NK-92 (cell line): ENCODE measurements around the gene FAM81B.

ENCODE experiments used
- DNase-seq: peaks from one replicate; lab custom pipeline; 2025; ENCODE audit not compliant: unreplicated experiment; lab: John Stamatoyannopoulos, UW

The FAM81B gene

GRCh38 chr5:95398989-95399388 lies 7.8 kb downstream of the FAM81B start:
- DNase-seq = no peak

- DNase-seq = no peak
These were observed 10.5 kb downstream of the FAM81B start for GRCh38 chr5:95401626-95402025.

- DNase-seq = no peak
These were observed 12.8 kb downstream of the FAM81B start for GRCh38 chr5:95403996-95404395.

DNA sequence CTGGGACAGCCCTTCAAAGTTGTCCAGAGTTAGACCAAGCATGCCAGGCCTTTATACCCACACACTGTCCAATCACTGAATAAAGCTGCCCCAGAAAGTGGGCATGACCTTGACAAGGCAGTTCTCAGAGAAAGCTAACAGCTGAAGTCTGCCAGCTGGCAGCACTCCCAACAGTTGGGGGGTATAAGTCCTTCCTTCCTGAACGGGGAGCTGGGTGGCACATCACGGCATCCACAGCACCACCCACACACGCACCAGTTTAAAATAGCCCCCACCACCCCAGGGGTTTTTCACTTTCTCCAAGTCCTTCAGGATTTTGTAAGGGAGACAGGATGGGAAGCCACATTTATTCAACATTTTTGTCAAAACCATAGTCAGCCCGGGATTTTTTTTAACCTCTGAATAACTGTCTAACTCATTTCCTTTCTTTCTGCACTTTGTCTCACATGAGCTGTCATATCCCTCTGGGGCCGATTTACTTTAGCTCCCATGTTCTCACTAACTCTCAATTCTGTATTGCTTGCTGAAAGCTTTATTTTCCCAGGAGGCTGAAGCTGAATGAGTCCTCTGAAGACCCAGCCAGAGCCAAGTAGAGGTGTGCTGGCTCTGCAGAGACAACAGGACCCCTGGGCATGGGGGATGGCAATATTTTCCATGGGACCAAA lies 15.4 kb downstream of the FAM81B start:
- no peak for DNase-seq

DNA sequence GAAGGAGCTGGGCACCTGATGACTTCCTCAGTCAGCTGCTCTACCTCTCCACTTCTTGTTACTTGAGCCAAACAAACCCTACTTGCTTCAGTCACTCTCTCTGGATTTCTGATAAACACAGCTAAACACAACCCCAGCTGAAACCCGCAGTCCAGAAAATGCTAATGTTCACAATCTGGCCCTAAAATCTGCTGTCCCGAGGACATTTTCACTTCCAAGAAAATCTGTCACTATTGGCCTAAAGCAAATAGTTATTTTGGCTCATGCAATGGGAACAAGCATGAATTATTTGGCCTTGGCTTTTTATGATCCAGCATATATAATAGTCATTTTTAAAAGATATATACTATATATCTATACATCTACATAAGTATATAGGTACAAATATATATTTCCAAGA lies 19.1 kb downstream of the FAM81B start:
- DNase-seq = no peak

GRCh38 chr5:95411474-95411873 lies 20.3 kb downstream of the FAM81B start:
- DNase-seq = no peak

DNA sequence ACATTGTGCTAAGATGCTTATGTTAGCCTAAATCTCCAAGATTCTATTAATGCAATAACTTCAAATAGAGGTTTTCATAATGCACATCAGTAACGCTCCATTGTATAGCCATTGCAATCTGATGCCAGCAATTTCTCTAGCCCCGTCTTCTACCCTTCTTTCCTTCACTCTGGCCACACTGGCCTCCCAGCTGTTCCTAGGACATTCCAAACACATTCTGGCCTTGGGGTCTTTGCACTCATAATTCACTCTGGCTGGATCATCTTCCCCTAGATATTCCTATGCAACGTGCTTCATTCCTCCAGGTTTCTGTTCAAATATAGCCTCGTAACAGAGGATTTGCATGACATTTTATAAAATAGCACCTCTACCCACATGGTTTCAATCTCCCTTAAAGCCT lies 23.3 kb downstream of the FAM81B start:
- DNase-seq = no peak

GRCh38 chr5:95417971-95418370 lies 26.8 kb downstream of the FAM81B start:
- no peak for DNase-seq

- DNase-seq = no peak
These were observed 31.7 kb downstream of the FAM81B start for GRCh38 chr5:95422838-95423237.

- DNase-seq = no peak
These were observed 32.9 kb downstream of the FAM81B start for GRCh38 chr5:95424016-95424415.

- DNase-seq = no peak
These were observed 33.4 kb downstream of the FAM81B start for GRCh38 chr5:95424526-95424925.

- DNase-seq = no peak
These were observed 35.1 kb downstream of the FAM81B start for GRCh38 chr5:95426227-95426626.

DNA sequence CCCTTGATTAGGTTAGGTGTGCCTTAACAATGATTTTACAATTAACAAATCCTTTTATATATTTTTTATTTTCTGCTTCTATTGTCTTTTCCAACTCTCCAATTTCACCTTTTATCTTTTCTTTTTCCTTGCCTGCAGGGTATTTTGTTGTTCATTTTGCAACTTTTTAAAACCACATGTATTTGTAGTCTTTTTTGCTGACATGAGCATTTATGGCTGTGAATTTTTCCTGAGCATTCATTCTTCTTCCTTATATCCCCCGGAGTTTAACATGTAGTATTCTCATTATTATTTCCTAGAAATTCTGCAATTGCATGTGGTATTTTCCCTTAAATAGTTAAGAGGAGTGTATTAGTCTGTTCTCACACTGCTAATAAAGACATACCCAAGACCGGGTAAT lies 41.6 kb downstream of the FAM81B start:
- DNase-seq = no peak

GRCh38 chr5:95439801-95440493 lies 48.8 kb downstream of the FAM81B start:
- DNase-seq = no peak

DNA sequence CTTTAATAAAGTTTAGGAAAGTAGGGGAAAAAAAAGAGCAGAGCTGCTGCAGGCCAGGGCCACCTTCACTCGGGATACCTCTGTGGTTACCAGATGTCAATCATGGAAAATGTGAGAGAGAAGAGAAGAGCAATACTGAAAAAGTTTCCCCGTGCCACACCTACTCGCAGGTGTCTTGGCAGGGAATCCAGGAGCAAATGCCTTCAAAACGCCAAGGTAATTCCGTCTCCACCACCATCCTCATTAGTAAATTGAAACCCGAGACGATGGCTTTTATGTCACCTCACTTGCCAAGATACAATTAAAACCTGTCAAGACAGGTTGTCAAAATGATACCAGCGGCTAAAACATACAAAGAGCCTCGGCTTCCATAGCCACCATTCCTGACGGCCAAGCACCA lies 49.7 kb downstream of the FAM81B start:
- DNase-seq = no peak

DNA sequence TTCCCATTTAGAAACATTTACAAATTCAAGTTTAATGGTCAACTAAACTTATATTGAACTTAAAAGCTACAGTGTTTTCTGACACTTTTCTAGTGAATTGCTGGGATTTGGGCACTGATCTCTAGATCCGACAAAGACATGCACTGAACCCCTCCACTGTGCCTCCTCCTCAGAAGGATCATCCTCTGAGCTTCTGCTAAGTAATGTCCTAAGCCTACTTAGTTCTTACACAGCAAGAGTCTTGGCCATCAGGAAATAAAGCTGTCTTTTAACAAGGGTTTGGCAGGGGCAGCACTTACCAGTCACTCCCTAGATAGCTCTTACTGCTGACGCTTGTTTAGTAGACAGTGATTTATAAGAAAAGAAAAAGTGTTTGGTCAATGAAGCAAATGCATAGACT lies 50.5 kb downstream of the FAM81B start:
- DNase-seq = no peak

DNA sequence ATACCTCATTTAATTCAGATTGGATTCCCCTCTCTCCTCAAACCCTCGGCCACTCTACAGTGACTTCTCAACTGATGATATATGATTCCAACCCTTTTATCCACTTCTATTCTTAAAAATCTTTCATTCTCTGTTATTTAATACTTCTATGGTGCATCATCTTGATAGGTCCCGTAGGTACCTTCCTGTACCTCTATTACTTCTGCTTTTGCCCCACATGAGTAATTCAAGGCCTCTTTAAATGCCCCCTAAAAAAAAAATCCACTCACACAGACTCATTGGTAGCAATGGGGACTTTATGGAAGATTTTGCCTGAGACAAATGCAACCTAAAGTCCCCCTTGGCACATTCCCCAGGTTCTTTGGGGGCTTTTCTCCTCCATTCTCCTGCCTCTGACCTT lies 54.3 kb downstream of the FAM81B start:
- DNase-seq = no peak

DNA sequence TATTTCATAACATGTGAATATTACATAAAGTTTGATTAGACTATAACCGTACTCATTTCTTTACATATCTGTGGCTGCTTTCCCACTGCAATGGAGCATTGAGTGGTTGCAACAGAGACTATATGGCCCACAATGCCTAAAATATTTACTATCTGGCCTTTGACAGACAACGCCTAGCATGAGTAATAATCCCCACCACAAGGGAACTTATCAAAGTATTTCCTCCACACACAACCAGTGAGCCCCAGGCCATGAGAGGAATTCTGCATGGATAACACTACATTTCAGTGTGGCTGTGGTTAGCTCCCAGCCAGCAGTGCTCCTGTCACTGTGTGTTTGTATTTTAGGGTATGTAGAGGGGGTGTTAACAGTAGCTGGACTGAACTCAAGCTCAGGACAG lies 54.8 kb downstream of the FAM81B start:
- no peak for DNase-seq

DNA sequence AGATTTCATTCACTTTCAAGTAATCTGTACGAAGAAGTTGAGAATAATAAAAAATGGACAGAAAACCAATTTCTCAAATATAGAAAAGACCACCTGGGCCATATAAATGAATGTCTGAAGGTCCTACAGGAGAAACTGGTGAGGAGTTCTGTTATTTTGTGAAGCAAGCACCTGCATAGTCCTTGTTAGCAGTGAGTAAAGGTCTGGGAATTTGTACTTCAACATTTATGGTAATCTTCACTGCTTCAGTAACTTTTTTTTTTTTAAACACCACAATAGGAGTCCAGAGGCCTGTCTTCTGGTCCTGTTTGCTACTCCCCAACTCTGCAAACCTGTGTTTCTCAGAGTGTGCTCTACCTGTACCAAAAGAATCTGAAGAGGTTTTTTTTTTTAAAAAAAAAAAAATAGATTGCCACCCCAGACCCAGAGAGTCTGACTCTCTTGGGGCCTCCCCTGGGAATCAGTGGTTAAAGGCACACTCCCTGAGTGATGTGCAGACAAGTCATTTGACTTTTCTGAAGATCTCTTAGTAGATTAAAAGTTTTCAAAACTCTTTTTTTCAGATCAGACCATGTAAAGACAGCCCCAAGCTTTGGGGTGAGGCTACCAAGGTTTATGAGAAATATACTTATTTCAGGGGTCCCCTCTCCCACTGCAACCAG lies 55.5 kb downstream of the FAM81B start:
- no peak for DNase-seq

DNA sequence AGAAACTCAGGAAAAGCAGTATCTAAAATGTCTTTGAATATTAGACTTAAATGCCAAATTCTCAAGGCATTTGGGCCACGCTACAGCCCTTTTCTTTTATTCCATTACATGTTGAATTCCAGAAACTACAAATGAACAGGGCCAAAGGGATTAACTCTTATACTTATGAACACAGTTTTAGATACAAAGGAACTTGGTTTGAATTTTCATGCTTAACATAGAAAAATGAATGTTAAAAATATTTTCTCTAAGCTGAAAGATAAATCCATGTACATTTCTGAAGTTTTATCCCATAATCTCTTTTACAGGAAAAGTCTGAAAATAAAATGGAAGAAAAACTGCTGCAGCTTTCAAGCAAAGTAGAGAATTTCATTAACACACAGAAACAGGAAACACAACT lies 56.8 kb downstream of the FAM81B start:
- DNase-seq = no peak

DNA sequence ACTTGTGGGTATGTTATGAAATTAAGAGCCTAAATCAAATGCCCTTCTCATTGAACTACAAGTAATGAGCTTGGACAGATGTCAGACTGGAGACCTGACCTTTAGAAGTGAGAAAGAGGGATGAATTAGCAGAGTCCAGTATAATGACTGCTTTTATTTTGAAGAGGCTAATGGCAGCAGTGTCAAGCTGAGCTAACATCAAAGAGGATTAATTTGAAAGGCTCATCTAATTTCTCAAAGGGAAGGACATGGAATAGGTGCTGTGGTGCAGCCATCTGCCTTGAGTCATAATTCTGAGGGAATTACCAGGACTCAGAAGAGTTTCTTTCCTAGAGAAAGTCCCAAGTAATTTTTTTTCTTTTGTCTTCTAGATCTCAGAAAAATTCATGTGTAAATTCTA lies 57.6 kb downstream of the FAM81B start:
- no peak for DNase-seq

- DNase-seq = no peak
These were observed 58.3 kb downstream of the FAM81B start for GRCh38 chr5:95449460-95449859.
